ENCODE data around the gene SLC26A4. TPM values are rescaled to one million over a fixed set of nuclear protein-coding genes. Genes with fewer than 3 reads are reported as not detected.

The SLC26A4 gene
- total RNA-seq, 1 experiment from 2014 or later: 0.33 TPM

DNA sequence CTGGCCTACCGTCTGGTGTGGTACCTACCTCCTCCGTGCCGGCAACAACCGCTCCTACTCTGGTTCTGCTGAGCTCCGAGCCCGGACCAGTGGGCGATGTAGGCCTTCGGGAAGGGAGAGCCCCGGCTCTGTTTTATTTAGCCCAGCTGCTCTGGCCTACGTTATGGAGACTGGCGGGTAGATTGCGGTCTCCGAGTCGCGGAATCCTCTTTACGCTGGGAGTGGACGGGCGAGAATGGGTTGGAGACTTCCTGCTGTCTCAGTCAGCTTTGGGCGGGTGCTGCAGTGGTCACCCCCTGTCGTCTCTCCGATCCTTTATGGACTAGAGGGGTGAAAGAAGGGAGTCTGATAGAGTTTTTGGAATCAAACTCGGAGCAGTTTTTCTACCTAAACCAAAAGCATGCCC lies 83.7 kb downstream of the SLC26A4 start:
- no peaks in the 10 kb centered on the region; the same call in 1 of the 2 replicates for H3K27me3 ChIP-seq (ENCODE audit: insufficient read depth, low read length)
- H2BK12ac ChIP-seq (ENCODE audit: insufficient read length, low read depth, low read length): no peak overlapping the region
- H3K9me3 ChIP-seq (ENCODE audit: control insufficient read depth, low read depth, low read length): no peaks in the 10 kb centered on the region
- Mint-ChIP-seq H3K36me3 (ENCODE audit: insufficient read depth in 1 of 3, low read depth in 3 of 3) (peaks cover 0 to 6% (median 5%) of the 10 kb centered on the region in 3 experiments; a peak in 3 of 7 replicates), H3K27ac (peak overlapping the region; percentile 100), H3K27me3 (ENCODE audit: low read depth) (no peaks in the 10 kb centered on the region), H3K4me1 (peaks cover 20 to 21% of the 10 kb centered on the region in 2 experiments), H3K9me3 (no peaks in the 10 kb centered on the region; a peak in 1 of 5 replicates), H3K4me3 (peak overlapping the region; percentile 93 to 98)
- H3K23me2 ChIP-seq (ENCODE audit: insufficient read length, low read depth, low read length, poor library complexity, severe bottlenecking): peaks cover 5% of the 10 kb centered on the region
- no CpG with 5 or more reads among the region's 22 CpGs for WGBS (ENCODE audit: extremely low coverage, insufficient read length, low lambda C conversion rate)
- H3K79me2 ChIP-seq (ENCODE audit: insufficient read depth, low read length): peaks cover 23% of the 10 kb centered on the region; the same call in 1 of the 2 replicates
- H2BK120ac ChIP-seq (ENCODE audit: low read depth, low read length, poor library complexity, severe bottlenecking): no peak overlapping the region
- H3K4me2 ChIP-seq (ENCODE audit: insufficient read depth, insufficient read length, low read length): peak overlapping the region; percentile 88
- H4K5ac ChIP-seq (ENCODE audit: insufficient read length, low read depth, low read length): no peak overlapping the region
- no peak overlapping the region for H2BK20ac ChIP-seq (ENCODE audit: low read depth, low read length, poor library complexity, severe bottlenecking)
- no peak overlapping the region for H3K23ac ChIP-seq (ENCODE audit: insufficient read length, low read depth, low read length)
- H3K18ac ChIP-seq (ENCODE audit: insufficient read length, low read depth, low read length): peak overlapping the region; percentile 20
- H3K79me1 ChIP-seq (ENCODE audit: insufficient read depth, low read depth, low read length, poor library complexity, severe bottlenecking): peaks cover 6% of the 10 kb centered on the region
- TF ChIP-seq, protein P1, sequence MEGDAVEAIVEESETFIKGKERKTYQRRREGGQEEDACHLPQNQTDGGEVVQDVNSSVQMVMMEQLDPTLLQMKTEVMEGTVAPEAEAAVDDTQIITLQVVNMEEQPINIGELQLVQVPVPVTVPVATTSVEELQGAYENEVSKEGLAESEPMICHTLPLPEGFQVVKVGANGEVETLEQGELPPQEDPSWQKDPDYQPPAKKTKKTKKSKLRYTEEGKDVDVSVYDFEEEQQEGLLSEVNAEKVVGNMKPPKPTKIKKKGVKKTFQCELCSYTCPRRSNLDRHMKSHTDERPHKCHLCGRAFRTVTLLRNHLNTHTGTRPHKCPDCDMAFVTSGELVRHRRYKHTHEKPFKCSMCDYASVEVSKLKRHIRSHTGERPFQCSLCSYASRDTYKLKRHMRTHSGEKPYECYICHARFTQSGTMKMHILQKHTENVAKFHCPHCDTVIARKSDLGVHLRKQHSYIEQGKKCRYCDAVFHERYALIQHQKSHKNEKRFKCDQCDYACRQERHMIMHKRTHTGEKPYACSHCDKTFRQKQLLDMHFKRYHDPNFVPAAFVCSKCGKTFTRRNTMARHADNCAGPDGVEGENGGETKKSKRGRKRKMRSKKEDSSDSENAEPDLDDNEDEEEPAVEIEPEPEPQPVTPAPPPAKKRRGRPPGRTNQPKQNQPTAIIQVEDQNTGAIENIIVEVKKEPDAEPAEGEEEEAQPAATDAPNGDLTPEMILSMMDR (conservative IDR thresholded peaks at IDR 0.05): no peak
- peaks cover 2% of the 10 kb centered on the region; the same call in 1 of the 2 replicates for H3K4me1 ChIP-seq (ENCODE audit: insufficient read depth, low read length)
- no peak for DNase-seq
- no peak overlapping the region for H3K27ac ChIP-seq (ENCODE audit: insufficient read length, low read depth, low read length)
- no peaks in the 10 kb centered on the region for H4K20me1 ChIP-seq (ENCODE audit: control insufficient read depth, insufficient read depth, insufficient read length)
- H3K14ac ChIP-seq (ENCODE audit: insufficient read depth, low read length): peak overlapping the region; percentile 10; the same call in 1 of the 2 replicates
- peak overlapping the region; percentile 93 for H3K9ac ChIP-seq (ENCODE audit: extremely low read depth, insufficient read length, low read length)
- H4K91ac ChIP-seq (ENCODE audit: insufficient read length, low read depth, low read length): no peak overlapping the region
- H2AFZ ChIP-seq (ENCODE audit: low read length): no peak overlapping the region
- H3K56ac ChIP-seq (ENCODE audit: insufficient read length, low read depth, low read length): no peak overlapping the region
- H2AK5ac ChIP-seq (ENCODE audit: insufficient read length, low read length): no peak overlapping the region
- H3K4ac ChIP-seq (ENCODE audit: low read depth, low read length): no peak overlapping the region
- no peak overlapping the region for H2BK15ac ChIP-seq (ENCODE audit: low read depth, low read length)
- no peak overlapping the region for H3T11ph ChIP-seq (ENCODE audit: low read length)
- no peak overlapping the region for H2BK5ac ChIP-seq (ENCODE audit: insufficient read length, low read length)
- no peak overlapping the region for H4K8ac ChIP-seq (replicated peaks; ENCODE audit: insufficient read length, low read depth, low read length)

Measured in H9 (cell line).